Measurements from ENCODE around the gene ABI1.

Gene ABI1

DNA sequence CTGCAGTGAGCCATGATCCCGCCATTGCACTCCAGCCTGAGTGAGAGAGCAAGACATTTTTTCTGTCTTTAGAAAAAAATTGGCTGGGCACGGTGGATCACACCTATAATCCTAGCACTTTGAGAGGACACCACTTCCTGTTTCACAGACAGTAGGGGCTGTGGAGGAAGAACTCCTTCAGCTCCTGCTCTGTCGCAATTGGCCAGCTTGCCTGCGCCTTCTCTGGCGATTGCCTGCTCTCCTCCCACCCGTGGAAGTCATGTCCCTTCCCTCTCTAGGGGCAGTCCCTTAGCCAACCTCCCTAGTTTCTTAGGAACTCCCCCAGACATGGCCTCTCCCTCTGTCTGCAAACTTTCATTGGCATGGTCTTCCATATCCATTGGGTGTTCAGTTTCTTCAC, 154.6 kb downstream of the ABI1 start:
- in situ Hi-C loops (cut with MboI; ENCODE audit: low sequenced_read_pairs, unreplicated experiment) = no loop called here
- no peak for DNase-seq (ENCODE audit: low spot score)
- TF ChIP-seq, protein P1, sequence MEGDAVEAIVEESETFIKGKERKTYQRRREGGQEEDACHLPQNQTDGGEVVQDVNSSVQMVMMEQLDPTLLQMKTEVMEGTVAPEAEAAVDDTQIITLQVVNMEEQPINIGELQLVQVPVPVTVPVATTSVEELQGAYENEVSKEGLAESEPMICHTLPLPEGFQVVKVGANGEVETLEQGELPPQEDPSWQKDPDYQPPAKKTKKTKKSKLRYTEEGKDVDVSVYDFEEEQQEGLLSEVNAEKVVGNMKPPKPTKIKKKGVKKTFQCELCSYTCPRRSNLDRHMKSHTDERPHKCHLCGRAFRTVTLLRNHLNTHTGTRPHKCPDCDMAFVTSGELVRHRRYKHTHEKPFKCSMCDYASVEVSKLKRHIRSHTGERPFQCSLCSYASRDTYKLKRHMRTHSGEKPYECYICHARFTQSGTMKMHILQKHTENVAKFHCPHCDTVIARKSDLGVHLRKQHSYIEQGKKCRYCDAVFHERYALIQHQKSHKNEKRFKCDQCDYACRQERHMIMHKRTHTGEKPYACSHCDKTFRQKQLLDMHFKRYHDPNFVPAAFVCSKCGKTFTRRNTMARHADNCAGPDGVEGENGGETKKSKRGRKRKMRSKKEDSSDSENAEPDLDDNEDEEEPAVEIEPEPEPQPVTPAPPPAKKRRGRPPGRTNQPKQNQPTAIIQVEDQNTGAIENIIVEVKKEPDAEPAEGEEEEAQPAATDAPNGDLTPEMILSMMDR (IDR thresholded peaks at IDR 0.05; ENCODE audit: borderline replicate concordance, control extremely low read depth, extremely low read depth, insufficient read depth, missing control alignments) = no peak

DNA sequence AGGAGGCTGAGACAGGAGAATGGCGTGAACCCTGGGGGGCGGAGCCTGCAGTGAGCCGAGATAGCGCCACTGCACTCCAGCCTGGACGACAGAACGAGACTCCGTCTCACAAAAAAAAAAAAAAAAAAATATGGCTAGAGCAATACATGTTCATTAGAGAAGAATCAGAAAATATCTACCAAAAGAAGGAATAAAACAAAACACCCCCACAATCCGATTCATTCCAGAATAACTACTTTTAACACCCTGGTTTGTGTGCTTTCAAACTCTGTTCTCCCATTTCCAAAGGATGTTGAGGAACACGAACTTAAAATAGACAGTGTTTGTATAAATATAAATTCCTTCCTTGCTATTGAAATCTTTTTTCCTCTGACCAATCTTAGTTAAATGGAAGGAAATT, 156.8 kb downstream of the ABI1 start:
- TF ChIP-seq, protein P1 (IDR thresholded peaks at IDR 0.05; ENCODE audit: borderline replicate concordance, control extremely low read depth, extremely low read depth, insufficient read depth, missing control alignments) = no peak
- in situ Hi-C loops (cut with MboI; ENCODE audit: low sequenced_read_pairs, unreplicated experiment) = no loop called here

DNA sequence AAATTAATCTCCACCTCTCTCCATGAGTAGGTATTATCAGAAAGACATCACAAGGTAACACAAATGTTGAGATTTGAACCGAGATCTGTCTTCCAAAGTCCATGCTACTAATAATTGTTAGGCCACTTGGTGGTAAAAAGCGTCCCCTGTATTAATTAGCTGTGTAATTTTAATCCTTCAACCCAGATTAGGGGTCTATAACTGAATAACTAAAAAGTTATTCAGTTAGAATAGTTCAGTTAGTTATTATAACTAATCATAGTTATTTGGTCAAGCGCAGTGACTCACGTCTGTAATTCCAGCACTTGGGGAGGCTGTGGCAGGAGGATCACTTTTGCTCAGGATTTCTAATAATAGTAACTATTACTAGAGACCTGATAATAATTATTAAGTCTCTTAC, 157.7 kb downstream of the ABI1 start:
- in situ Hi-C loops (cut with MboI; ENCODE audit: low sequenced_read_pairs, unreplicated experiment) = no loop called here
- no peak for DNase-seq (ENCODE audit: low spot score)
- TF ChIP-seq, protein P1 (IDR thresholded peaks at IDR 0.05; ENCODE audit: borderline replicate concordance, control extremely low read depth, extremely low read depth, insufficient read depth, missing control alignments) = no peak

More for the DNA sequence above, 156.8 kb downstream of the ABI1 start:
- no peak for DNase-seq (ENCODE audit: low spot score)

DNA sequence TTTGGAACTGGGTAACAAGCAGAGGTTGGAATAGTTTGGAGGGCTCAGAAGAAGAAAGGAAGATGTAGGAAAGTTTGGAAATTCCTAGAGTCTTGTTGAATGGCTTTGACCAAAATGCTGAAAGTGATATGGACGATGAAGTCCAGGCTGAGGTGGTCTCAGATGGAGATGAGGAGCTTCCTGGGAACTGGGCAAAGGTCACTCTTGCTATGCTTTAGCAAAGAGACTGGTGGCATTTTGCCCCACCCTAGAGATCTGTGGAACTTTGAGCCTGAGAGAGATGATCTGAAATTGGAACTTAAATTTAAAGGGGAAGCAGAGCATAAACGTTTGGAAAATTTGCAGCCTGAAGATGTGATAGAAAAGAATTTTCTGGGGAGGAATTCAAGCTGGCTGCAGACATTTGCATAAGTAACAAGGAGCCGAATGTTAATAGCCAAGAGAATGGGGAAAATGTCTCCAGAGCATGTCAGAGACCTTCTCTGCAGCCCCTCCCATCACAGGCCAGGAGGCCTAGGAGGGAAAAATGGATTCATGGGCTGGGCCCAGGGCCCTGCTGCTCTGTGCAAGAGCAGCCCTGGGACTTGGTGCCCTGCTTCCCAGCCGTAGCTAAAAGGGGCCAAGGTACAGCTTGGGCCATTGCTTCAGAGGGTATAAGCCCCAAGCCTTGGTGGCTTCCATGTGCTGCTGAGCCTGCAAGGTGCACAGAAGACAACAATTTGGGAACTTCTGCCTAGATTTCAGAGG, 159.7 kb downstream of the ABI1 start:
- DNase-seq (ENCODE audit: low spot score) = no peak
- in situ Hi-C loops (cut with MboI; ENCODE audit: low sequenced_read_pairs, unreplicated experiment) = no loop called here

DNA sequence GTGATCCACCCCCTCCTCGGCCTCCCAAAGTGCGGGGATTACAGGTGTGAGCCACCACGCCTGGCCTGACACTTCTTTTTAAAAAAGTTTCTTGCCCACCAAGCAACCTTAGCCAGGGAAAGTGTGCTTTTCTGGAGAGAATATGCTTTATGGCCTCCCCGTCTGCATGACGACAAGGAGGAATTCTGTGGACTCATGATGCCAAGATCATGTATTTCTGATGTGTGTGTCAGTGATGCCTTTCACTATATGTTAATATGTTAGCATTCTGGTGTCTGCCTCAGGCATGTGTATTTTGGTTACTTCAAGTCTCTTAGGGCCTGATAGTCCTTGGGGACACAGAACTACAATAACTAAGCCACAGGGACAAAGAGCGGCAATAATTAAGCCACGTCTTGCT, 161.1 kb downstream of the ABI1 start:
- in situ Hi-C loops (cut with MboI; ENCODE audit: low sequenced_read_pairs, unreplicated experiment) = loop anchor here (25.0 kb wide), 1 partner anchor 362 kb away; no protein-coding TSS in a partner anchor
- TF ChIP-seq, protein P1 (IDR thresholded peaks at IDR 0.05; ENCODE audit: borderline replicate concordance, control extremely low read depth, extremely low read depth, insufficient read depth, missing control alignments) = no peak
- DNase-seq (ENCODE audit: low spot score) = no peak

More for the DNA sequence above, 159.7 kb downstream of the ABI1 start:
- TF ChIP-seq, protein P1 (IDR thresholded peaks at IDR 0.05; ENCODE audit: borderline replicate concordance, control extremely low read depth, extremely low read depth, insufficient read depth, missing control alignments) = no peak

DNA sequence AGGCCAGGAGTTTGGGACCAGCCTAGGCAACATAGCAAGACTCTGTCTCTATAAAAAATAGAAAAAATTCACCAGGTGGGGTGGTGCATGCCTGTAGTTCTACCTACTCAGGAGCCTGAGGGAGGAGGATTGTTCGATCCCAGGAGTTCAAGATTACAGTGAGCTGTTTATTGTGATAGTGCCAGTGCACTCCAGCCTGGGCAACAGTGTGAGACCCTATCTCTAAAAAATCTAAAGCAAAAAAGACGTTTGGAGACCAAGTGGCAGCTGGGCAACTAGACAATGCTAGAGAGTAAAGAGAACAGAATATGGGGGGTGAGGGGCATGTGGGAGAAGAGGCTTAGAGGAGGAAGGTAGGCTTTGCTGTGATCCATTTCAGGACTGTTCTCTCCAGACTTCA, 161.8 kb downstream of the ABI1 start:
- in situ Hi-C loops (cut with MboI; ENCODE audit: low sequenced_read_pairs, unreplicated experiment) = loop anchor here (25.0 kb wide), 1 partner anchor 362 kb away; no protein-coding TSS in a partner anchor
- DNase-seq (ENCODE audit: low spot score) = no peak
- TF ChIP-seq, protein P1 (IDR thresholded peaks at IDR 0.05; ENCODE audit: borderline replicate concordance, control extremely low read depth, extremely low read depth, insufficient read depth, missing control alignments) = no peak

Measured in GM13976 (cell line).